Measurements from ENCODE around the gene BCORL1.

DNA sequence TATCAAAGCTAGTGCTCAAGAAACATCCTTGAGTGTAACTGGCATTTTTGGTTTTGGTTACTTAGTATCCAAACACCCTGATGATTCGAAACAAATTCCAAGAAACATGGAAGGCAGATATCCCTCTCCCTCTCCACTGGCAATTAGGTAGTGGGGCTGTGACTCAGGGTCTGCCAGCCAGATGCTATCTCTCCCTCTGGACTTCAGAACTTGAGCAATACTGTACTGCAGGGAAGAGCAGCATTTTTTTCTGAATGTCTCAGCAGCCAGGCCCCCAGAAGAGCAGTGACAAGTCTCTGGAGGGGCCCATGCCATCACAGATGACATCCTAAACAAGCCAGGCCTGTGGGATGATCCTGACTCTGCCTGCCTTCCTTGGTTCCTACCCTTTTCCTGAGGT lies 37.3 kb upstream of the BCORL1 start:
- TF ChIP-seq, protein P1, sequence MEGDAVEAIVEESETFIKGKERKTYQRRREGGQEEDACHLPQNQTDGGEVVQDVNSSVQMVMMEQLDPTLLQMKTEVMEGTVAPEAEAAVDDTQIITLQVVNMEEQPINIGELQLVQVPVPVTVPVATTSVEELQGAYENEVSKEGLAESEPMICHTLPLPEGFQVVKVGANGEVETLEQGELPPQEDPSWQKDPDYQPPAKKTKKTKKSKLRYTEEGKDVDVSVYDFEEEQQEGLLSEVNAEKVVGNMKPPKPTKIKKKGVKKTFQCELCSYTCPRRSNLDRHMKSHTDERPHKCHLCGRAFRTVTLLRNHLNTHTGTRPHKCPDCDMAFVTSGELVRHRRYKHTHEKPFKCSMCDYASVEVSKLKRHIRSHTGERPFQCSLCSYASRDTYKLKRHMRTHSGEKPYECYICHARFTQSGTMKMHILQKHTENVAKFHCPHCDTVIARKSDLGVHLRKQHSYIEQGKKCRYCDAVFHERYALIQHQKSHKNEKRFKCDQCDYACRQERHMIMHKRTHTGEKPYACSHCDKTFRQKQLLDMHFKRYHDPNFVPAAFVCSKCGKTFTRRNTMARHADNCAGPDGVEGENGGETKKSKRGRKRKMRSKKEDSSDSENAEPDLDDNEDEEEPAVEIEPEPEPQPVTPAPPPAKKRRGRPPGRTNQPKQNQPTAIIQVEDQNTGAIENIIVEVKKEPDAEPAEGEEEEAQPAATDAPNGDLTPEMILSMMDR (conservative IDR thresholded peaks at IDR 0.05; ENCODE audit: low read depth, low read length): no peak
- TF ChIP-seq EZH2 (IDR thresholded peaks at IDR 0.05; ENCODE audit: borderline replicate concordance, low read depth, low read length, poor library complexity, severe bottlenecking): no peak
